Peyer's patch (tissue), 4 donors: ENCODE data around the gene CPA2.

Source experiments
- POLR2A ChIP-seq, 2 donors: fragments of 450-650 bp; IDR thresholded peaks; one replicate each; pipeline ENCODE4 v1.5.1; 2017; ENCODE audit warnings: antibody characterized with exemption in 2 of 2, mild to moderate bottlenecking in 2 of 2, moderate library complexity in 2 of 2
- TF ChIP-seq, protein P1 (sequence below), 6 experiments: fragments of 450-650 bp in 4 of 6; fragments of 200-600 bp in 2 of 6; sonication (generic) in 1 of 6; IDR thresholded peaks; one replicate each; pipeline ENCODE4 v1.5.1; 2017 to 2019; ENCODE audit warnings: antibody characterized with exemption in 6 of 6, mild to moderate bottlenecking in 3 of 6, moderate library complexity in 1 of 6

- TF ChIP-seq, protein P1, sequence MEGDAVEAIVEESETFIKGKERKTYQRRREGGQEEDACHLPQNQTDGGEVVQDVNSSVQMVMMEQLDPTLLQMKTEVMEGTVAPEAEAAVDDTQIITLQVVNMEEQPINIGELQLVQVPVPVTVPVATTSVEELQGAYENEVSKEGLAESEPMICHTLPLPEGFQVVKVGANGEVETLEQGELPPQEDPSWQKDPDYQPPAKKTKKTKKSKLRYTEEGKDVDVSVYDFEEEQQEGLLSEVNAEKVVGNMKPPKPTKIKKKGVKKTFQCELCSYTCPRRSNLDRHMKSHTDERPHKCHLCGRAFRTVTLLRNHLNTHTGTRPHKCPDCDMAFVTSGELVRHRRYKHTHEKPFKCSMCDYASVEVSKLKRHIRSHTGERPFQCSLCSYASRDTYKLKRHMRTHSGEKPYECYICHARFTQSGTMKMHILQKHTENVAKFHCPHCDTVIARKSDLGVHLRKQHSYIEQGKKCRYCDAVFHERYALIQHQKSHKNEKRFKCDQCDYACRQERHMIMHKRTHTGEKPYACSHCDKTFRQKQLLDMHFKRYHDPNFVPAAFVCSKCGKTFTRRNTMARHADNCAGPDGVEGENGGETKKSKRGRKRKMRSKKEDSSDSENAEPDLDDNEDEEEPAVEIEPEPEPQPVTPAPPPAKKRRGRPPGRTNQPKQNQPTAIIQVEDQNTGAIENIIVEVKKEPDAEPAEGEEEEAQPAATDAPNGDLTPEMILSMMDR (IDR thresholded peaks at IDR 0.05): no peak
- no peak for TF ChIP-seq POLR2A (IDR thresholded peaks at IDR 0.05)
Measured at GRCh38 chr7:130240240-130240639, 26.4 kb upstream of the CPA2 start.
